22Rv1 (cell line): ENCODE measurements around the gene MYO18B.

Source experiments
- CTCF ChIP-seq: fragments of 450-650 bp; IDR thresholded peaks from 2 replicates; pipeline ENCODE4 v1.5.1; 2017; ENCODE audit warnings: mild to moderate bottlenecking
- ZFX ChIP-seq: fragments of 450-650 bp; IDR thresholded peaks from 2 replicates; pipeline ENCODE4 v1.6.1; 2017; ENCODE audit warnings: antibody characterized with exemption, borderline replicate concordance

- TF ChIP-seq CTCF, result no peak
- no peak for TF ChIP-seq ZFX
Measured at GRCh38 chr22:25966448-25966913, 224.5 kb downstream of the MYO18B start.
